Spleen (tissue), 3 donors: ENCODE results near the gene PCDHGC3.

ENCODE experiments used
- POLR2A ChIP-seq, 3 donors: fragments of 450-650 bp; IDR thresholded peaks; one replicate each; pipeline ENCODE4 v1.5.1; 2017; ENCODE audit warnings: antibody characterized with exemption in 3 of 3, mild to moderate bottlenecking in 1 of 3
- POLR2AphosphoS5 ChIP-seq, 3 donors: sonication (generic); formaldehyde crosslinking; IDR thresholded peaks; one replicate each; pipeline ENCODE4 v1.5.1; 2017; ENCODE audit warnings: antibody characterized with exemption in 3 of 3

DNA sequence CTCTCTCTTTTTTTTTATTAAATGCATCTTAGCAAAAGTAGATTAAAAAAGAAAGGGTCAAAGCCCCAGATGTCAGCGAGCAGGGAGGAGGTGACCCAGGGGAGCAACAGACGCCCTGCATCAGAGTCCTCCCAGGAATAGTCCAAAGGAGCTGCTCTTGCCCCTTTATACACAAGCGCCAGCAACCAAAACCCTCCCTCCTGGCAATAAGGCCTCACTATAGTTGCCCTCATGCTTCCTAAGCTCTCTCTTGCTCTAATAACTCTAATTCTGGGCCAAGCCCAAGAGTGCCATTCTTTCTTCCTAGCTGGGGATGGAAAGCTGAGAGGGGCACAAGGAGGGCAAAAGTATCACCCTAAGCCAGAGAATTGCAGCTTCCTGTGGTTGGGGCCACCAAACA, 39.4 kb downstream of the PCDHGC3 start:
- TF ChIP-seq POLR2A (IDR thresholded peaks at IDR 0.05), result no peak
- no peak for TF ChIP-seq POLR2AphosphoS5 (IDR thresholded peaks at IDR 0.05)
